Right lung (tissue), 5 donors: ENCODE measurements around the gene ACACA. TPM values are rescaled to one million over a fixed set of nuclear protein-coding genes. Genes with fewer than 3 reads are reported as not detected.
A peak's percentile ranks its signal among the peaks of the same experiment; 100 is the strongest.

Experiments
- DNase-seq, 2 donors: peaks; one replicate each; pipeline ENCODE4 v3.0.0-alpha.2; 2013
- polyA plus RNA-seq, 5 donors: library from polyadenylated mRNA; unstranded; fragments of 120-200 nt; gene quantifications; one replicate each; pipeline versions ENCODE4 v1.2.1 to v1.2.3, GENCODE V29; 2013; ENCODE audit warnings: inconsistent platforms in 1 of 5, low replicate concordance in 1 of 5; ENCODE audit not compliant: insufficient read length in 5 of 5, insufficient read depth in 1 of 5

ACACA gene
- polyA plus RNA-seq, 5 donors, result 40.8 to 60.5 (median 49.2) TPM

GRCh38 chr17:37233036-37233435, 173.6 kb downstream of the ACACA start:
- no peak for DNase-seq

GRCh38 chr17:37231887-37232286, 174.7 kb downstream of the ACACA start:
- no peak for DNase-seq

DNA sequence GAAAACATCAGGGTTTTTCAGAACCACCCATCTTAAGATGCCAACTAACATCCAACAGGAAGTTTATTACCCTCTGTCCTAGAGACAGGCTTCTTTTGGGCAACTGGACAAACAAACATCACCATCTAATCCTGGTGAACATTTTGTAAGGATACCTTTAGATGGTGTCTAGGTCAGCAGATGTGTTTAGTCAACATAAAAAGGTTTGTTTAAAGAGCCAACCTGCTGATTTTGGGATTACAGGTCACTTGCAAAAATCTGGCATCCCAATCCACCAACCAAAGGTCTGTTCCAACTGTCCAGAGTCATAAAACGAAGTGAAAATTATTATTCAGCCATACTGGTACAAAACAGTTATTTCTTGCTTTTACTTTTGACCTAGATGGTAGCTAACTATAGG, 176.0 kb downstream of the ACACA start:
- no peak for DNase-seq

DNA sequence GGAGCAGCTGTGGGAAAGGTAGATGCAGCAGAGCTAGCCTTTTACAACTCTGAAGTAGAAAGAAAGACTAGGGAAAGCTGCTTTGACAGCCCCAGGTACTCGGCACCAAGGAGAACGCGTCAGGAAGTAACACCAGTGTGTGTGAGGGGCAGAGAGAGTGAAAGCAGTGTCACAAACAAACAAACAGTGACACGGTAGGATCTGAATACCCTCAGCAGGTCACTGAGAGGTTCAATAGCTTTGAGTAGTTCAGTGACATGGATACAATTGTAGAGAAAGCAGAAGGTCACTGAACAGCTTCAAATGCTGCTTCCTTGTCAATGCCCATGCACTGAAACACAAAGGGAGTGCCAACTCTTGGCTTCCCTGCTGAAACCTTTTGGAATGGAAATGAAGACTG, 181.2 kb downstream of the ACACA start:
- no peak for DNase-seq

GRCh38 chr17:37221865-37222264, 184.8 kb downstream of the ACACA start:
- DNase-seq, result no peak

GRCh38 chr17:37220607-37220953, 186.1 kb downstream of the ACACA start:
- peak in 1 of 2 donors; percentile 5 for DNase-seq

DNA sequence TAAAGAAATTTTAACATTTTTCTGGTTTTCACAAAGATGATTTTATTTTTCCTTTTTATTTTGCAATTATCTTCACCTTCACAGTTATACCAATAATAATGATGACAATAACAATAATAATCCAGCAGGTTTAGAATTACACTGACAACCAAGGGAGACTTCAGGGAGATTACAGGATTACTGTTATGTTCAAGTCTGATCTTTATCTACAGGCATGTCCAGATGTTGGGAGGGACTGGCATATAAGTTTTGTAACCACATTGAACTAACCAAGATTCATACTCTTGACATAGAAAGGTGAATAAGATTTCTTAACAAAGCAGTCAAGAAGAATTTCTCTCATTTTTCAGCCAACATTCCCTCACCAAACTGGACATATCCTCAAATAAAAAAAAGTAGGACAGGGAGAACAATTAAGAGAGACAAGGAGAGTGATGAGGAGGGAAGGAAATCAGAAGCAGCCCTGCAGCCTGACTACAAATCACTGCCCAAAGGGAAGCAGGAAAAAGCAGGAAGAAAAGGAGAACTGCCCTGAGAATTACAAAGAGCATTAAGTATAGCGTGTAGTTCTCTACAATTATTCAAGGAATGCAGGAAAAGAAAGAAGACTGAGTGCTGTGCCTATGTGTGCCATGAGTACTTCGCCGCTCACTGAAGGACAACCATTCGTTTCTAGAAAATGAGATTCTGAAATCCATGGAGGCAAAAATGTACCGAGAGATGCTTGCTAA, 186.6 kb downstream of the ACACA start:
- DNase-seq, result no peak

GRCh38 chr17:37218849-37219248, 187.8 kb downstream of the ACACA start:
- no peak for DNase-seq

DNA sequence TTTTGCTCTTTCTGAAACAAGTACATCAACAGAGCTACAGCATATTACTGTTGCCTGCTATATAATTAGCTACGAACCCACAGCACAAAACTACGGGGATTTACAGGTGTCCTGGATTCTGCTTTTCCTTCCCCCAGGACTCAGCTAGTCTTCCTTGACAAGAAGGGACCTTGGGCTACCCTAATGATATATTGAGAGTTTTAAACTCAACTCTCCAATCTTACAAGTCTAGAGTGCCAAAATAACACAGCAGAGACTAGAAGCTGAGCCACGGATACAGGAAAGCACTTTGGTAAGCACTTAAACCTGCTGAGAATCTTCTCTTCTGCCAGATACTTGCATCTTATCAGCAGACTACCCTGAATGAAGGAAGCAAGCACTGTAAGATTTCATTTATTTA, 192.2 kb downstream of the ACACA start:
- DNase-seq, result no peak

DNA sequence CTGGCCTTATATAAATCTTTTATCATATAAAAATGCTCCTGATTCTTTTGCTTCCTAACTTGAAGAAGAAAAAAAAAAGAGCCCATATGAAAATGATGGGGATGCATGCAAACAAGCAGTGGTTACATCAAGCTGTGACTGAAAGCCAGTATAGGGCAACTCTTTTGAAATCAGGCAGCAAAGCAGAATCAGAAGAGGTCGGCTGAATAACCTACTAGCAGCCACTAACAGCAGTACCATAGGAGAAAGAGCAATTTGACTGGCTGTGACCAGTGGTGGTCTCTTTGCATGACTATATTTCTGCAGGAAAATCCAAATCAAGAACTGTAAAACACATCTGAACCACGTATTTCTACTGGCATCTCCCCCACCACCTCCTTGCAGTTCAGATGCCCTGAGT, 192.7 kb downstream of the ACACA start:
- DNase-seq, result no peak

DNA sequence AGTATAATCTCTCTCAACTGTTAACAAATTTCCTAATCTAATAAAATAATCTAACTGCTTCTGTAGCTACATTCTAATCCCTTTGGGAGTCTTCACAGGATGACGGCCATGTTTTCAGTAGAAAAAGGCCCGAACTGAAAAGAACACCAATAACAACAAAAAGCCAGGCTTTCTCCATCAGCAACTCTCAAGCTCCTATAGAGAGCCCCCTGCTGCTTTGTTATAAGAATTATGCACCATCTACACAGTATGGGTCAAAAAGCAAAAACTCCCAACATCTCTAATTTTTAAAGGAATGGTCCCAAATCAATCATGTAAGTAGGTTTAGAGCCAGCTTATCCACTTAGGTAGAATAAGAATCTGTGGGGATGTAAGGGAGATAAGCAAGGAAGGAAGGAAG, 194.5 kb downstream of the ACACA start:
- no peak for DNase-seq

GRCh38 chr17:37211136-37211535, 195.5 kb downstream of the ACACA start:
- DNase-seq, result no peak

- no peak for DNase-seq
Measured at GRCh38 chr17:37207103-37207502, 199.5 kb downstream of the ACACA start.

DNA sequence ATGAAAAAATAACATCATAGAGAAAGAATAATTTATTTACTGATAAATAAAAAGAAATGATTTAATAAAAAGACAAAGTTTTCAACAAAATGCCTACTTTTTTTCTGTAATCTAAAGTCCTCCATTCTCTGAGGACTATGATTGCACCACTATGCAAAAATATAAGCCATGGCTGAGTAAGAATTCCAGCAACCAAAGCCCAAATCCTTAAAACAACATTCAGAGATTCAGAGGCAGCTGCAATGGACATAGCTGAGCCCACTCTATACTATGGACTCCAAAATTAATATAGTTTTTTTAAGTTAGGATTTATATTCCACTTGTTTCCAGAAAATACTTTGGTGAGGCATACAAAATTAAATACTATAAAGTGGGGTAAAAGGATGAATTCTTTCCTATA, 200.3 kb downstream of the ACACA start:
- no peak for DNase-seq

DNA sequence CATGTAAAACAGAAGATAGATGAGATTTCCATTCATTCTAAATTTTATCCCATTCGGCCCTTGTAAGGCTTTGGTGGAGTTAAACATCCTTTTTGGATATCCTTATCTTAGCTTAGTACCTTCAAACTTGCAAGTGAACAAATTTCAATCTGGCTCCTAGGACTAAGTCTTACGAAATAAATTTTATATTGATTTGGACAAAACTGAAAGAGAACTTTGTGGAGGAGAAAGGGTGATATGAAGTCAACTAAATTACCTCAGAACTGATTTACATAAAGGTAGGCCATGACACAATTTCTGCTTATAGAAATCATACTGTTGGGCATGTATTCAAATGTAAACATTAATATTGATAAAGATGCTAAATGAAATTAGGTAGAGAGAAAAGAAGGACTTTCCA, 206.1 kb downstream of the ACACA start:
- DNase-seq, result no peak

GRCh38 chr17:37197336-37197735, 209.3 kb downstream of the ACACA start:
- DNase-seq, result no peak

DNA sequence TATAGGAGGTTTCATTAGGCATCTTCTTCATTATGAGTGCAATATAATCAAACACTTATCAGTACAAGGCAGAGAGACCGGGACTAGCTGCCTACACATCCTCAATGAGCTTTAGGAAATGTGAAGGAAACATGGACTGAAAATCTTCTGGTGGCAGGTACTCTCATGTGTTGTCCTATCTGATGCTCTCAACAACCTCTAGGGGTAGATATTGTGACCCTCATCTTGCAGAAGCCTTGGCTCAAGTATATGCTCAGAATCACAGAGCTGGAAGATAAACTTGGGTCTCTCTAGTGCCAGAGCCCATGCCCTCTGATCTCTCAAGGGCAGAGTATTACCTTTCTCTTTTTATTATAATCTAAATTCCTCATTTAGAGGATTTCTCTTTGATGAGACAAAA, 212.4 kb downstream of the ACACA start:
- no peak for DNase-seq

- no peak for DNase-seq
Measured at GRCh38 chr17:37191219-37191618, 215.4 kb downstream of the ACACA start.

- DNase-seq, result no peak
Measured at GRCh38 chr17:37190493-37190892, 216.1 kb downstream of the ACACA start.

GRCh38 chr17:37188157-37188556, 218.5 kb downstream of the ACACA start:
- no peak for DNase-seq

GRCh38 chr17:37187262-37187661, 219.4 kb downstream of the ACACA start:
- no peak for DNase-seq

- peak; percentile 62 for DNase-seq
Measured at GRCh38 chr17:37182786-37183465, 223.7 kb downstream of the ACACA start.

GRCh38 chr17:37180376-37180775, 226.3 kb downstream of the ACACA start:
- no peak for DNase-seq

DNA sequence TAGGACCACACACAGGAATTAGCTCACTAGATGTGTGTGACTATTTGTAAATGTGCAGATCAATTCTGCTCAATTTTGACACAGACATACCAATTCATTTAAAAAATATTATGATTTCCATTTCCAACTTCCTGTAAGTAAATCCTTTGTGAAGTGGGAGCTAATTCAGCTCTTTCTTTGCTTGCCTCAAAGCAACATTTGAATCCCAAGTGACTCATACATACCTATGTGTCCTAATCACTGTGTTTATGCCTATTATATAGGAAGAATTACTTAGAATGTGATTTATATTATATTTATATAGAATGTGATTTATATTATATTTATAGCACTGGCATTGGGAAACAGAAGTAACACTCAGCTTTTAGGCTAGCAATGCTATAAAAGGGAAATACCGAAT, 226.7 kb downstream of the ACACA start:
- no peak for DNase-seq
